HG03457 (cell line): ENCODE results near the gene TATDN2.
"Not testable (repeated sequence)": the region's sequence is repeated elsewhere in the genome, so short reads cannot be mapped to it uniquely, and the experiment has no call there.

Source experiments
- ATAC-seq: cut with Tn5 transposase; IDR thresholded peaks from one replicate; pipeline ENCODE4 v1.9.1; 2021; ENCODE audit warnings: moderate number of reproducible peaks; ENCODE audit not compliant: unreplicated experiment

The TATDN2 gene

DNA sequence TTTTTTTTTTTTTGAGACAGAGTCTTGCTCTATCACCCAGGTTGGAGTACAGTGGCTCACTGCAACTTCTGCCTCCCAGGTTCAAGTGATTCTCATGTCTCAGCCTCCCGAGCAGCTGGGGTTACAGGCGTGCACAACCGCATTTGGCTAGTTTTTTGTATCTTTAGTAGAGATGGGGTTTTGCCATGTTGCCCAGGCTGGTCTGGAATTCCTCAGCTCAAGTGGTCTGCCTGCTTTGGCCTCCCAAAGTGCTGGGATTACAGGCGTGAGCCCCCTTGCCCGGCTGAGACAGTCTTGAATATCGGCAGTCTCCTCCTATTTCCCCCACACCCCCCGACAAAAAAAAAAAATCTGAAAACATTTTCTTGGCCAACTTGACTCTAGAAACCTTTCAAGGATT, 18.7 kb downstream of the TATDN2 start:
- not testable (repeated sequence) for ATAC-seq

- ATAC-seq, result no peak
Observed at GRCh38 chr3:10268116-10268515, 19.9 kb downstream of the TATDN2 start.

DNA sequence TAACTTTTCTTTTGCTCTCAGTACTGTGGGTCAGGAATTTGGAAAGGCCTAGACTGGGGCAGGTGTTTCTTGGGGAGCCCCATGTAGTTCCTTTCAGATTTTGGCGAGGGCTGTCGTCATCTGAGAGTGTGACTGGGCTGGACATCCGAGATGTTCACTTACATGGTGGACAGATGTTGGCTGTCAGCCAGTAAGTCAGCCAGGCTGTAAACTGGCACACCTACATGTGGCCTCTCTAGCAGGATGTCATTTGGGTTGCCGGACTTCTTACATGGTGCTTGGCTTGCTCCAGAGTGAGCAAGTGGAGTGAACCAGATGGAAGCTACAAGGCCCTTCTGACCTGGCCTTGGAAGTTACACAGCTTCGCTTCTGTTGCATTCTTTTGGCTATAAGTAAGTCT, 20.7 kb downstream of the TATDN2 start:
- ATAC-seq, result no peak

DNA sequence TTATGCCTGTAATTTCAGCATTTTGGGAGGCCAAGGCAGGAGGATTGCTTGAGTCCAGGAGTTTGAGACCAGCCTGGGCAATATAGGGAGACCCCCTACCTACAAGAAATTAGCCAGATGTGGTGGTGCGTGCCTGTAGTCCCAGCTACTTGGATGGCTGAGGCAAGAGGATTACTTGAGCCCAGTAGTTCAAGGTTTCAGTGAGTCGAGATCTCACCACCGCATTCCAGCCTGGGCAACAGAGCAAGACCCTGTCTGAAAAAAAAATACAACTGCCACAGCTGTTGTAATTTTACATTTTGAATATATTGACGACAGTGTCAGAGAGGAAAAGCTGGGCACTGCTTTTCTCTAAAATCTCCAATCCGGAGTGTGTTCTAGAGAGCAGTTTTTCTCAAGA, 21.2 kb downstream of the TATDN2 start:
- ATAC-seq, result no peak

GRCh38 chr3:10272476-10272875, 24.2 kb downstream of the TATDN2 start:
- not testable (repeated sequence) for ATAC-seq

DNA sequence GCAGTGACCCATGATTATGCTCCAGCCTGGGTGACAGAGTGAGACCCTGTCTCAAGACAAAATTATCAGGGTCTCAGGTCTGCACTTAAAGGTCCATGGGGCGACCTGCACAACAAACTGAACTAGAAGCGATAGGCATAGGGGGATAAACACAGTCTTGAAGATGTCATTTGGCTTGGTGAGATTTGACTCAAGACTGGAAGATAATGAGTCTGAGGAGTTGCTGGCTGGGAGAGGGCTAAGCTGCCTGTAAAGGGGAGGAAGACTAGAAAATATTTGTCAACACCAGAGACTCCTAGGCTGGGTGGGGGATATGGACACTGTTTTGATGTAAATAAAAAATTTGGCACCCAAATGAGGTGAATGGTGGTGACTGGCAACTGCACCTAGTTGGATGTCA, 24.7 kb downstream of the TATDN2 start:
- no peak for ATAC-seq

DNA sequence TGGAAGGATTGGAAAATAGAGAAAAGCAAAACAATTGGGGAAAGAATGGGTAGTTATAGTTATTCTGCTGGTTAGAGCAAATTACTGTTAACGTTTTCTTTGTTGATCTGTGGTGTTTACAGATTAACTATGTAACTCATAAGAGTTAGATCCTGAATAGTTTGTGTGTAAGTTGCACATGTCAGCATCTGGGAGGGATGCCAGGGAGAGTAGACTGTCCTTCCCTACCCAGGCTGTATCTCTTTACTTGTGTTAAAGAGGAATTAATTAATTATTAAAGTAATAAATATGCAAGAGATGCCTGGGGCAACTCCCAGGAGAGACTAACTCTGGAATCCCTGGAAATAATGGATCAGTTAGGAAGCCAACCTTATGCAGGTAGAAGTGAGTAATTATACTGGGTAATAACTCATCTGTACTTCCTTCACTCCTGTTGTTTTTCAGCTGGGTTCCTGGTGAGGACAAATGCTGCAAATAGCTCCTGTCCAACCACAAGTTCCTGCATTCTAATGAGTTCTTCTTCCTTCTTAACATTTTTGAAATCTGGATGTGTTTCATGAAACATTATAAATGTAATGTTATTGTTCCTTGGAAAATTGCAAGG, 25.5 kb downstream of the TATDN2 start:
- ATAC-seq, result no peak

DNA sequence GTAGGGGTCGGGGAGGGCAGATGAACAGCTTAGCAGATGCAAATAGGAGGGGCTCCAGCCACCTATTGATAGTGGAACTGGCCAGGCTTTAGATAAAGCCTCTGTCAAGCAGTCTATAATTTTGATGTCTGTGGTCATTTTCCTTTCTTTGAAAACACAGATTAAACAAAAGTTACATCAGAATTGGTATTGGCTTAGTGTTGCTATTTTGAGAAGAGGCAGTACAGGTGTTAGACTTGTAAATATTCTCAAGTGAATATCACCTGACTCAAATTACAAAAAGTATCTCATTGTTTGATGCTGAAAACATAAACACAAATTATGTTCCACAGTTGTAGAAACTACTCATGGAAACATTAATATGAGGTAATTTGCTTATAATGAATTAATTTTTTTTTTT, 26.3 kb downstream of the TATDN2 start:
- no peak for ATAC-seq

DNA sequence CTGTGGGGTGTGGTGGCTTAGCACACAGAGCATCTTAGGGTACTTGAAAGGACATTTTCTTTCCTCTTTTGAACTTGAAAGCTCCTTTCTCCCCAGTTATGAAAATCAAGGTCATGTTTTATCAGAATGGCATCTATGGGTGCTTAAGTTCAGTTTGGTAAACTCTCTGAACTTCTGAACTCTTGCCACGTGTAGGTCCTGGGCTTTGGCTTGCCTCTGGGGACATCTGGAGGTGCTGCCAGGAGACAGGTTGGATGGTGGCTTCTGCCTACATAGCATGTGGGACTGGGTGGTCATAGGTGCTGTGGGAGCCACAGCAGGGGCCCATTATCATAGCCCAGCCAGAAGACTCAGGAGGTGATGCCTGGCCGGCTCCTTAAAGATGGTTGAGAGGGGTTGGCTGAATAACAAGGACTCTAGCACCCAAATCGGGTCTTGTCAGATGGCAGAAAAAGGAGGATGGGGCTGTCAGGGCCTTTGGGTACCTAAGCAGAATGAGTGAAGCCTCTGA, 28.9 kb downstream of the TATDN2 start:
- ATAC-seq, result no peak

DNA sequence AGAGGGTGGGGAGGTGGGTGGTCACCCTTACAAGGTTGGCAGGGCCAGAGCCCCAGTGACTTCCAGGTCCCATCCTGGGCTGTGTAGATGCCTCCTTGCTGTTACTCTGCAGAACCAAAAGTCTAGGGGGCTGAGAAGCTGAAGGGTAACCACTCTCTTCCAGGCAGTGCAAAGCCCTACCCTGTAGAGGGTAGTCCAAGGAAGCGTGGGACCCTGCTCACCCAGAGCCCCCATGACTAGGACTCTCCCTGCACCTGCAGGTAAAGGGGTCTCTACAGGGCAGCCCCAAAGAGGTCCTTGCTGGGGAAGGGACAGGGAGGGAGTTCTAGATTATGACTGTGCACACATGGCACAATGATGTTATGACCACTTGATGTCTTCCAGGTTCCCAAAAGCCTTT, 30.2 kb downstream of the TATDN2 start:
- no peak for ATAC-seq

DNA sequence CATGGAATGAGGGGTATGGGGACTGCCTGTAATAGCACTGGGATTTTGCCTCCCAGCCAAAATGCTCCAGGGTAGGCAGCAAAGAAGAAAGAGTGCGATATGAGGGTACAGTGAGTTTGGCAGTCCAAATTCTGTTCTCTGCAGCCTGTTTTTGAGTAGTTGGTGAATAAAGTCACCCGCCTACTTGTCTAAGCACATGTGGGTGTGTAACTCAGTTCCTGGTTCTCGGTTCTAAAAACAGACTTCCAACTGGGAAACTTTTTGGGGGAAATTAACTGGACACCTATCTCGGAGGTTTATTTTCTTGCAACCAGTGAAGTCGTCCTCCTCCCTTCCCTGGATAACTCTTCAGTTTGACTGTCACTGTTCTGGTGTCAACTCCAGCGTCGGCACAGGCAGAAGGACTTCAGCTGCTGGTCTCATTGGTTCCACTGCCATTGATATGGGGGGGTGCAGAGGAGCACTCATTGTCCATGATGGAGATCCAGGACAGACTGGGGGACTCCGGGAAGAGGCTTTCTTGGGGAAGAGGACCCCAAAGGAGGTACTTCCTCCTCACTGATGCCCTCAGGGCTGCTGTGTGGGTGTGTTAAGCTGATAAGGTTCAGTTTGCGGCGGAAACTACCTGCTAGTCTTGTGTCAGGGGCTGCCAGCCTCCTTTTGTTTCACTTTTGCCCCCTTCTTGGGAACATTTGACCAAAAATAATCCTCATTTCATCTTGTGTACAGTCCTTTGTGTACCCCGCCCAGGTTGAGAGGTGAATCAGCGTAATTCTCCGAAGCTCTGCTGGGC, 31.3 kb downstream of the TATDN2 start:
- ATAC-seq, result no peak

GRCh38 chr3:10280177-10280529, 31.9 kb downstream of the TATDN2 start:
- ATAC-seq, result no peak

DNA sequence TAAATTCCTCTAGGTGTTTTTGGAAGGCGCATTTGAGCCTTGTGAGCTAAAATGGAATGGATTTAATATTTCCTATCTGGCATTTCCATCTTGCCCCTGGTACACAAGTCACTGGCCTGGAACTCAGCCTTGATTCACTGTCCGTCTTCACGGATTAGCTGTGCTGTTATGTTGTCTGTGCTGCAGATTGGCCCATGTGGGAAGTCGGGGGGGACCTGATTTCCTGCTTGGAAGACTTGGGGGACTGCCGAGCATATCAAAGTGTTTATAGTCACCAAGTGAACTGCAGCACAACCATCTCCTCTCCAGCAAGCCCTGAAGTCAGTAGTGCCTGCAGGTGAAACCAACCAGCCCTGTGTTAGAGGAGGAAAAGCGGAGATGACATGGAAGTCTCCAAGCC, 32.3 kb downstream of the TATDN2 start:
- no peak for ATAC-seq

DNA sequence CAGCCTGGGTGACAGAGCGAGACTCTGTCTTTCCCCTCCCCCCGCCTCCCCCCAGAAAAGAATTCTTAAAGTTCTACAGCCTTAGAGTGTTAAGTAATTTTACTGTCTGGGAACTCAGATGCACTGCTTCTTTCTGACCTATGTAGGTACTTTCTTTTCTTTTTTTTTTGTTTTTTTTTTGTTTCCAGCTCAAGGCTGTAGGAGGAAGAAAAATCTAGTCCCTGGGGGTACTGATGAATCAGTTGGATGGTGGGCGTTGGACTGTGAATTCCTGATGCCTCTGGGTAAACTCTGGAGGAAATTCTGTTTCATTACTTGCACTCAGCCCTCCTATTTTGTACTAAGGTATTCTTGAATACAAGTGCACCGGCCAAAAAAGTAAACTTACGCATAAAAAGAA, 33.7 kb downstream of the TATDN2 start:
- ATAC-seq, result no peak

DNA sequence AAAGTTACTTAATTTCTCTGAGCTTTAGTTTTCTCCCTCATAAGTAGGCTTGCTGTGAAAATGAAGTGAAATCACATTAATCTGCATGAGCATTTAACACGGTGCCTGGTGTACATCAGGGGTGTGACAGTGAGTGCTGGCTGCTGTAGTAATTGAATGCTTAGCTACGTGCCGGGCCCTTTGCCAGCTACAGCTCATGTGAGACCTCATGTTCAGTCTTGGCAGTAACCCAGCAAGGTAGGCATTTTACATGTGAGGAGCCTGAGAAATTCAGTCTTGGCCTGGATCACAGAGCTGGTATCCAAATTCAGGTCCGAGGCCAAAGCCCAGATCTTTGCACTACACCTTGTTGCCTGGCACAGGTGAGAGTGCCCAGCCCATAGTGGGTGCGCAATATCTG, 35.4 kb downstream of the TATDN2 start:
- ATAC-seq, result no peak

GRCh38 chr3:10284496-10284895, 36.2 kb downstream of the TATDN2 start:
- no peak for ATAC-seq

- ATAC-seq, result no peak
Observed at GRCh38 chr3:10285272-10286132, 37.2 kb downstream of the TATDN2 start.

- no peak for ATAC-seq
Observed at GRCh38 chr3:10286133-10286524, 37.9 kb downstream of the TATDN2 start.

DNA sequence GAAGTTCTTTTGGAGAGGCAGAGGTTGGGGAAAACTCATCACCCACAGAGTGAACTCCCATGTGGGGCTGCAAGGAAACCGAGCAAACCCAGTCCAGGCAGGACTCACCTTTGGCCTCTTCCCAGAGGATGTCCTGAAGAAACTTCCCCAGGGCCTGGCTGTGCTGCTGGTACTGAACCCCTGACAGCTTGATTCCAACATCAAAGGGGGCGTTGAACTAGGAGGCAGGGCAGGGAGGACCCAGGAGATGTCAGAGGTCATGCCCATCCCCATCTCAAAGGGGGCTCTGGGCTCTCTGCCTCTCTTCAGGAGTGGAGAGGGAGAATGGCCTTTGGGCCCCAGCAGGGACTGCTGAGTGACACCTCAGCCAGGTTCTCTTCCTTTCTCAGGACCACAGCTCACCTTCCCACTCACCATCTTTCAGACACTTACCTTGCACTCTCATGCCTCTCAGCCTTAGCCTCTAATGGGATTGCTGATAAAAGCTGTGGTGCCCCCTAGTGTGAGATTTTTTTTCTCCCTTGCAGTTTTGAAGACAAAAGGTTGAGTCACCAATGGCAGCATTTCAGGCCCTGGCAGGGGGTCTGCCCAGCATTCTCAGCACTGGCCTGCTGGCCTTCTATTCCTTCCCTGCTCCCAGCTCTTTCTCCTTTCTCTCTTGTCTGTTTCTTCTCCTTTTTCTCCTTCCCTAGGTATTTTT, 38.5 kb downstream of the TATDN2 start:
- no peak for ATAC-seq

DNA sequence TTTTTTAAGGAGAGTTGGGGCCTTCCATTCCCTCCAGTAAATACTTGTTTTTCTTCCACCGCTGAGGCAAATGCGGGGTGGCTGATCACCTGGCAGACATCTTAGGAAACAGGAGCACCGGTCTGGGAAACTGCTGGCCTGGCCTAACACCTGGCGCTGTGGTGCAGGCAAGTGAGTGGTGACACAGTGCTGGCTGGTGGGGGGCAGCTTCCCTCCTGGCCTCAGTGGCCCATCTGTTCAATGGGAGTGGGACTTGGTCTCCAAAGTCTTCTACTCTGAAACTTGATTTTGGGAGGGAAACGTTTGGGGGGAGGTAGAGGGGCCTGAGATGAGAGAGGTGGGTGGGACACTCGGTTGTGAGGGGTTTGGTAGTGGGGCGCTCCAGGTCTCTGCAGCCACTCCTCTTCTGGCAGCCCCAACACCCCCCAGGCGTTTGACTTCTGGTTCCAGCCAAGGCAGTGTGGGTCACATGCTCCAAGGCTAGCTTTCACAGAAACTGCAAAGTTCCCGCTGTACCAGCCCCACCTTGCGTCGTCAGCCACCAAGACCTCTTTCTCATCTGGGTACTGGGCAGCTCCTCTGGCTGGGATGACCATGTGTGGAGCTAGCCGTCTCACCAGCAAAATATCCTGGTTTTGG, 39.8 kb downstream of the TATDN2 start:
- no peak for ATAC-seq

DNA sequence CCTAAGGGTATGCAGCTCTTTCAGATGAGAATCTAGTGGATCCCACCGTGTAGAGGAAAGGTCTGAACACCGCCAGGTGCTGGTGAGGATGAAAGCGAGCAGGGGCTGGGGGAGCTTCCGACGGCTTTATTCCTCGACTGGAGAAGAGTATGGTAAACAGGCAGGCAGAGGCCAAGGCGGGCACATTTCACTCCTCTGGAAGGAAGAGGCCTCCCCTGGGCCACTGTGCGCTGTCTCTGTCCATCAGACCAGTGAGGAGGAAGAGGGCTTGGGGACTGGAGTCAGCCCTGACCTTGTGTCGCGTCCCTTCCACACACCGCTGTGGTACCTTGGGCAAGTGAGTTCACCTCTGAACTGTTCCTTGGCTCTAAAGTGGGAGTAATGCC, 40.3 kb downstream of the TATDN2 start:
- ATAC-seq, result no peak
